HG03103 (cell line): ENCODE results near the gene SEL1L2.
A peak's percentile ranks its signal among the peaks of the same experiment; 100 is the strongest.

Experiments
- ATAC-seq: cut with Tn5 transposase; IDR thresholded peaks from one replicate; pipeline ENCODE4 v1.9.1; 2021; ENCODE audit warnings: low read depth; ENCODE audit not compliant: unreplicated experiment

SEL1L2 gene

DNA sequence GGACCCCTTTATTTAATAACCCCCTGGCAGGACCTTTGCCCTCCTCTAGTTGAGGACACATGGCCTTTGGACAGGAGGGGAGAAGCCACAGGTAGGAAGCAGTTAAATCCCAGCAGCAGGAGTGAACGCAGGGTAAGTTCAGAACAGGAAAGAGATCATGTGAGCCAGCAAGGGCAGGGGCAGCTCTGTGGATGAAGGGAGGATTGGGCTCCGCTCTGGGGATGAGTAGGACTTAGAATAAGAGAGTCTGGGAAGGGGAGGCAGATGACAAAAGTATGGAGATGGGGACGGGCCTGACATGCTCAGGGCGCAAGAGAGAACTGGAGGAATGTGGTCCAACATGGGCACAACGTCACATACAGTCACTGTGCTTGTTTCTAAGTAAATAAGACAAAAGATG is 116.6 kb downstream of the SEL1L2 start:
- no peak for ATAC-seq

DNA sequence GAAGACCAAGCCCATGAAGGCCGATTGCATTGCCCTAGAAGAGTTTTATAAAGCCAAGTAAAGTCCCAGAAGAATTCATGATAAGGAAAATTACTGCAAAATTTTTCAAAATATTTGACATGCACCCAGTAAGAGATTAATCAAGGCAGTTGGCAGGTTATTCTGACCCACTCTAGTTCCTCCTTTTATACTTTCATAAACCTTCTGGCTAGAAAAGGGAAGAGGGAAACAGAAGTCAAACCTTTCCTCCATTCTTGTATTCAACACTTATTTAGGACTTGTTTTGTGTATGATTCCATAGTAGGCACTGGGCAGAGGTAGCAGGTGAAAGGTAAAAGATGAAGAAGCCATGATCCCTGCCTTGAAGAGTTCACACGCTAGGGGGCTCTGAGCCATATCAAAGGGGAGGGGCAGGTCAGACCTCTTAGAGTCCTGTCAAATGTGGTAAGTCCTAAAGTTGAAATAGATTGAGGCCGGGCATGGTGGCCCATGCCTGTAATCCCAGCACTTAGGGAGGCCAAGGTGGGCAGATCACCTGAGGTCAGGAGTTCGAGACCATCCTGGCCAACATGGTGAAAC is 120.2 kb downstream of the SEL1L2 start:
- ATAC-seq: no peak

DNA sequence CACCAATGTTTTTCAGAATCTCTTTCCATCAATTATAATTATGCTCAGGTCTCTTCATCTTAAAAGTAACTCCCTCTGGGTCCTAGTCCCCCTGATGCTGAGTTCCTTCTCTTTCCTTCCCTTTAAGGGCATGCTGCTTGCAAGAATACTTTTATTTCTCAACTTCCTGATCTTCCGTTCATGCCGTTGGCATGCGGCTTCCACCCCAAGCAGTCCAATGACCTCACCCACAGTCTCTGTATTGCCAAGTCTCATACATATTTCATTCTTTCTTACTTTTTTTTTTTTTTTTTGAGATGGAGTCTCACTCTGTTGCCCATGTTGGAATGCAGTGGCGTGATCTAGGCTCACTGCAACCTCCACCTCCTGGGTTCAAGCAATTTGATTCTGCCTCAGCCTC is 122.1 kb downstream of the SEL1L2 start:
- ATAC-seq: no peak

DNA sequence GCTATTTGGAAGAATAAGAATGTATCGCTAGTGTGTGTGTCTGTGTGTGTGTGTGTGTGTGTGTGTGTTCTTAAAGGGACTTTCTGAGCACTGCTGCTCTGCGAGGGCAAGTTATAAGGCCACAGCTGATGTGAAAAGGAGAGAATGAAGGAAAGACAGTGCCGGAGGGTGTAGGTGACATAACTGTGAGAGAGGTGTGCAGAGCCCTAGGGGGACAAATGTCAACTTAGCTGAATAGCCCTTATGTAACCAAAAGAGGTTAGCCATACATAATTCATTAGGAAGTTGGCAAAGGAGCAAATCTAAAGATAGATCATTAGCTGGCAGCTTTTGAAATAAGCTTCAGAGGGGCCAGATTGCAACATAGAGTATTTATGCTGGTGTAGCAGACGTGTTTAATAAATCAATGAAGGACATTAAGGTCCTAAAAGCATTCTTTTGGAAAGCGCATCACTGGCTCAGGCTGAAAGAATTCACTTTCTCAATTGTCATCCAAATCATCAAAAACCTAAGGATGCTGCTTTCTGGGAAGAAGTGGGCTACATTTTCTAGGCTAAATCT is 124.5 kb downstream of the SEL1L2 start:
- no peak for ATAC-seq

DNA sequence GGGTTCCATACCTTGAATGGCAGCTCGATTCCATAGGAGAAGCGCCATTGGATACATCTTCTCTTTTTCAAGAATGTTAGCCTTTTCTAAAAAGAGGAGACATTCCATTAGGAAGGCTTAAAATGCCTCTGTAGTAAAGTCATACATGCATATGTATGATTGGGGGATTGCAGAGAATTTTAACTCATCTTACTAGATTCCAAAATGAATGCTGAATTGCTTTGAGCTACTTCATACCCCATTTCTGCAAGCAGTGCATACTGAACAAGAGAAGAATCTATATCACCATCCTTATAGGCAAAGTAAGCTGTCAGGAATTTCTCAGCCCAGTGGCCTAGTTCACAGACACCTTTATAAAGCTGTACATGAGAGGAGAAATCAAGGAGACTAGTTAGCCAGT is 125.3 kb downstream of the SEL1L2 start:
- ATAC-seq: no peak

DNA sequence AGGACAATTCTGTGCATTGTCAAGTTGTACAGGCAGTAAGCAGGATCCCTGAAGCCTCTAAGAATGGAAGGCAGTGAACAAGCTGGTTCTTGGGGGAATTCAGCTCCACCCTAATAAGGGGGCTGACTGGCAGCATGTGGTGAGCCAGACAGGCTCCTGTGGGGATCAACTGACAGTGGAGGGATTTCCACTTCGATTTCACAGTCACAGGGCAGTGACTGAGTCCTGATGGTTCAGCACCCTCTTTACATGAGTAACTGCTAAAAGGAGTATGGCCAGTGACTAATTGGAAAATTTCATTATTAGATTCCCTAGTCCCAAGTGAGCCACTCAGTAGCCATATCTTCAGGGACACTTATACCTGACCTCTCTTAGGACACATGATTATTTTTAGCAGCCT is 127.2 kb downstream of the SEL1L2 start:
- no peak for ATAC-seq

DNA sequence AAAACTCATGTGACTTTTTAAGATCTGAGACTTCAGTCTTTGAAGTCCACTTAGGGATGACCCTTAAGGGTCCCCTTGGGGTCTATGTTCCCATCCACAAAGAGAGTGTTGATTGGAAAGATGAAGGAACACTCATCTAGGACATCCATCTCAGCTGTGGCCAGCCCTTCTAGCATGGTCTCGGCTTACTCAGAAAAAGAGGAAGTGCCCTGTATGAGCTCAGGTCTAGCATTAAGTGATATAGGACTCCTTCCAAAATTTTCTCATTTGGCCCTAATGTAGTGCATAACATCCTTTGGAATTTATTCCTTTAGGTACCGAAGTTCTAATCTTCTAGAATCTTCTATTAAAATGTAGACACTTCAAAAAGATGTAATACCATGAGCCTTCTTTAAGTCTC is 128.2 kb downstream of the SEL1L2 start:
- no peak for ATAC-seq

DNA sequence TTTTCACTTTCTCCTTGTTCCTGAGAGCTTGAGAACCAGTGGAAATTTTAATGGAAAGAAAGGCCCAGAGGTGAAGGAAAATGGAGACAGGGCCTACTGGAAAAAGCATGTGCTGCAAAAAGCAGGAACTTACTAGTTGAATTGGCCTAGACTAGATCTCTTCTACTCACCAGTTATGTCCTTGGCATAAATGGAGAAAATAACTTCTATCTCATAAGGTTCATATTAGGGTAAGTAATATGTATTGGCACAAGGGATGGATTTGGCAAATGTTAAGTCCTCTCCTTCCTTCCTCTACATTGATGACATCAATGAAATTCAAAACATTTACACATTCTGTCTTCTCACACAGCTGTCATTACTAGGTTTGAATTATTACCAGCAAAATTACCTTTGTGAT is 131.5 kb downstream of the SEL1L2 start:
- no peak for ATAC-seq

DNA sequence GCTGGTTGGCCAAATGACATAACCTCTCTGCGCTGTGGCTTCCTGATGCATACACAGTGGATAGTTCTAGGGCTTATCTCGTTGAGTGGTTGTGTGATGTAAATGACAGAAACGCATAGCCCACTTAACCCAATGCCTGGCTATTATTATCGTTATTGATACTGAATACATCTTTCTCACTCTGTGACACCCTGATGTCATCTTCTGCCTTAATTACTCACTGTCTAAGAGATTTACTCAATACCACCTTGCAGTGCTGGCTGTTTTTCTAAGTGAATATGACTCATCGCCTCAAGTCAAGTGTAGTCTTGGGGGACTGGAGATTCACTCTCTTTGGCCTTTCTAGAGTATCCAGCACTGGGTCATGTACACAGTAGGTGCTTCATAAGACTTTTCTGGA is 132.0 kb downstream of the SEL1L2 start:
- ATAC-seq: no peak

DNA sequence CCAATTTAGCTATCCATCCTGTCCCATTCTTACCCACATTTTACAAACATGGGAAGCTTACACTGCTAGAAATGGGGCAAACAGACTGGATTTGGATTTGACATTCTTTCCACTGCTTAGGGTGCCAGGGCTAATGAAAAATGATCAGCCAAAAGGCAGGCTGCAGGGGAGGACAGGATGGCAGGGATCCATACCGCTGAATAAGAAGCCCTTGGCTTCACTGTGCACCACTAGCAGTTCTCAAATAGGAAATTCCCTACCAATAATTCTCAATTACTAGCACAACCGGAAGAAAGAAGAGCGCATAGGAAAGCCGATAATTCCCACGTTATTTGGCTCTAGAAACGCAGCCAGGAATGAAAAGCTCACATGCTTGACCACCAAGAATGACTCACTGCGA is 132.5 kb downstream of the SEL1L2 start:
- no peak for ATAC-seq

DNA sequence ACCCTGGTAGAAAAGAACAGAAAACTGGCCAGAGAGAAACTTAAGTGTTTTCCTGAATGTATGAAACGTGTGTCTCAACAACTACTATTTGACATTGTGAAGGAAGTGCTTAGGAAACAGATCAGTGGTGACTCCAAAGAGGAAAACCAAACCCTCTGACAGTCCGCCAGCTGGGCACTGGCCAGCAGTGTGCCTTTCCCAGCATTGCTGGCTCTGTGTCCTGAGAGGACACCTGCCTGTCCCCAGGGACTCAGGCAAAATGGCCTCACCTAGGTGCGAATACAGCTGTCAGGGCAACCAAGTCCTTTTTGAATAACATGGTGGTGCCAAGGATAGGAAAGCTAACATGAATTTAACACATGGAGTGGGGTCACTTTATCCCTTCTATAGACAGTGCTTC is 133.1 kb downstream of the SEL1L2 start:
- no peak for ATAC-seq

DNA sequence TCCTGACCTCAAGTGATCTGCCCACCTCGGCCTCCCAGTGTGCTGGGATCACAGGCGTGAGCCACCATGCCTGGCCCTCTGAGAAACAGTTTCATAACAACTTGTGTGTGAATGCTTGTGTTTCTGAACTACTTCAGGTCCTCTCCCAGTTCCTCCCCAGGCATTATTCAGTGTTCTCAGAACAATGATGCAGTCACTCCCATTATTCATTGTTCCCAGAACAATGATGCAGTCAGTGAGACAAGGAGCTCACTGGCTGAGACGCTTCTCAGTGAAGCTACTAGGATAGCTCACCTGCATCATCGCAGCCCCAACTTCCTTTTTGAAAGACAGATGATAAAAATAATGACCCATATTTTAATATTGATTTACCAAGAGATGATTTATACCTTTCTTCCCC is 134.1 kb downstream of the SEL1L2 start:
- no peak for ATAC-seq

DNA sequence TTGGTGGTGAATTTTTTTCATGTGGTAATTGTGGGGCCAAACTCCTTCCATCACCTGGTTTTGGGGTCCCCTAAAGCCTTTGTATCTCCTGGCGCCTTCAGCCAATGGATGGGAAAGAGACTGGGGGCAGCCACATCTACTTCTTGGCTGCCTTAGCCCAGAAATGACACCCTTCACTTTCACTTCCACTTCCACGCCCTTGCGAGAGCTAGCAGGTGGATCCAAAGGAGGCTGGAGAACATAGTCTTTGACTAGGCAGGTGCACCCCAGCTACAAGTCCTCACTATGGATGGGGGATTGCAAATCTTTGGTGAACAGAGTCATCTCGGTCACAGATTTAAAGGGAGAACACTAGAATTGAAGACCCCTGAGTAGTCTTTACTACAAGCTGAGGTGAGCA is 134.8 kb downstream of the SEL1L2 start:
- ATAC-seq: peak; percentile 65

DNA sequence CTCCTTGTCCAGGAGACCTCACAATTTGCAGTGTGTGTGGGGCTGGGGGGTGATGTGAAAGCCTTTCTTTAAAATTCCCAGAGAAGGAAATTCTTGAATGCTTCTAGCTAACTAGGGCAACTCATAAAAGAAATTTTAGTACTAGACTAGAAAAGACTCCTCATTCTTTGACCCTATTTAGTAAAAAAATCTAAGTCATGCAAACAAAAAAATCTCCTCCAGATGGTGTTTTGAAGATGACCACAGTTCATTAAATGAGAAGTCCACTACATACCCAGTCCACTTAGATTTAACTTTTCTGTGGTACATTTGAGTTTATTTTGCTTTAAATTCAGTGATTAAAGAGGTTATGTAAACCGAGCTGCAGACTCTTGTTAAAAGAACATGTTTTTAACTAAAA is 138.1 kb downstream of the SEL1L2 start:
- ATAC-seq: no peak

DNA sequence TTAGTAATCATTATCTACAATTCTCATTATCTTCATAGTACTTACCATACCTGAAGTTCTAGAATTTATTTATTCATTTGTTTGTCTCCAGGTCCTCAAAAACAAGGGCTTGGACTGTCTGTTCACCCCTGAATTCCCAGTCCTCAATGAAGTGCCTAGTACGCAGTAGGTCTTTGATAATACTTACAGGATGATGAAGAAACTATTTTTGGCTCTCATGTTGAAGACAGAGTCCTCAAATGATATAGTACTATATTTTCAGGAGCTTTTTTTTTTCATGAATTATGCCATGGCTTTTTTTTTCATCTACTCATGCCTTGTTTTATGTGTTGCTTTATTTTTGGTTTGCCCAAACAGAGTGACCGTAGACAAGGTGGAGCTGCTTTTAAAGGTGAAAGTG is 139.1 kb downstream of the SEL1L2 start:
- ATAC-seq: no peak

DNA sequence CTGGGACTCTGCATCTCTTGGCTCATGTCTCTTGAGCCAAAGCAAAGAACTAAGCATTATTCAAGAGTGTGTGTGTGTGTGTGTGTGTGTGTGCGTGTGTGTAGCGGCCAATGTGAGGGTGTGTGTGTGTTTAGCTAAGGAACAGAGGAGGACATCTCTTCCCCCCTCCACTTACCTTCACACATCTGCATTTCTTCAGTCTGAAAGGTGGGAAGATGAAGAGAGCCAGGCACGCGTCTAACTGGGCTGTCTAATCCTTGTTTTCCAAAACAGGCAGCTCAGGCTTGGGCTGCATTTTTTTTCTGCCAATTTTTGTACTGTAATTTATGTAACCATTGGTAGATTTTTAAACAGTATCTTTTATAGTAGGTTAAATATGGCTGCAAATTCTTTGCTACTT is 146.1 kb downstream of the SEL1L2 start:
- ATAC-seq: no peak

DNA sequence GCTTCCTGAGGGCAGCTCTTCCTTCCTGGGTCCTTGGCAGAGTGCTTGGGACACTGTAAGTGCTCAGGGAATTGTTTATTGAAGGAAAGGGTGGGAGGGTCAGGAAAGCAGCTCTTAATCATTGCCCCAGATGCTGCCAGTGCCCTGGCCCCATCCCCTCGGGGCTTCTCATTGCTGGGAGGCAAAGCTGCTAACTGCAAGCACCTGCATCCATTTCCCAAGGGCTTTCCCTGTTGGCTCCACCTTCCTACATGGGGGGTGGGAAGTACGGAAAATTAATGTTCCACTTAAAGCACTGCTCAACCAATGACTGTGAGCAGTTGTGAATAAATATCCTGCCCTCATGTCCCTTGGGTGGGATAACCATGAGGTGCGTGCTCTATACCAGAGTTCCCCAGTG is 149.2 kb downstream of the SEL1L2 start:
- ATAC-seq: no peak

DNA sequence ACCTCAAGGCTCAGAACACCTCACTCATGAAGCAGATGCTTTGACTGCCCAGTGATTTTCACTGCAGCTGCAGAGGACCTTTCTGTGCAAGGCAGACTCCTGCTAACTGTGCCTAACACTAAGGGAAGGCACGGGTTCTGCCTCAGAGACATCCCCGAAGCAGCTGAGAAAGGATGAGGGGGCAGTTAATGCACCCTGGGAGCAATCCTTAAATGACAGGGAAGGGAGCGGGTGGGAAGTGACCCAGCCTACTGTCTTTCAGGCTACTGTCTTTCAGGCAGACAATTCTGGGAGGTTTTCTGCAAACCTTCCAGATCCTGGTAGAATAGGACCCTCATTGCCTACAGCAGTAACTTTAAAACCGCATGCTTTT is 150.3 kb downstream of the SEL1L2 start:
- no peak for ATAC-seq

DNA sequence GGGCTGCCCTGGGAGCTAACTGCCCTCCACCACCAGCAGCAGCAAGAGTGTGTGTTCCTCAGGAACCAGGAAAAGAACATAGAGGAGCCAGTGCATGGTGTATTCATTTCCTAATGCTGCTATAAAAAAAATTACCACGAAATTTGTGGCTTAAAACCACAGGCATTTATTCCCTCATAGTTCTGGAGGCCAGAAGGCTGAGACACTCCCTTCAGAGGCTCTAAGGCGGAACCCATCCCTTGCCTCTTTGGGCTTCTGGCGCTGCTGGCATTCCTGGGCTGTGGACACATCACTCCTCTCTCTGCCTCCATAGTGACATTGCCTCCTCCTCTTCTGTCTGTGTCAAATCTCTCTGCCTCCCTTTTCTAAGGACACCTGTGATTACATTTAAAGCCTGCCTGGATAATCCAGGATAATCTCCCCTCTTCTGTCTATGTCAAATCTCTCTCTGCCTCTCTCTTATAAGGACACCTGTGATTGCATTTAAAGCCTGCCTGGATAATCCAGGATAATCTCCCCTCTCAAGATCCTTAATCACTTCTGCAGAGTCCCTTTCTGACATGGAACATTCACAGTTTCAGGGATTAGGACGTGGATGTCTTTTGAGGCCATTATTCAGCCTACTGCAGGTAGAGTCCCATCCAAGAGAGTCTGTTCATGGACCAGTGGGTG is 150.9 kb downstream of the SEL1L2 start:
- ATAC-seq: no peak

DNA sequence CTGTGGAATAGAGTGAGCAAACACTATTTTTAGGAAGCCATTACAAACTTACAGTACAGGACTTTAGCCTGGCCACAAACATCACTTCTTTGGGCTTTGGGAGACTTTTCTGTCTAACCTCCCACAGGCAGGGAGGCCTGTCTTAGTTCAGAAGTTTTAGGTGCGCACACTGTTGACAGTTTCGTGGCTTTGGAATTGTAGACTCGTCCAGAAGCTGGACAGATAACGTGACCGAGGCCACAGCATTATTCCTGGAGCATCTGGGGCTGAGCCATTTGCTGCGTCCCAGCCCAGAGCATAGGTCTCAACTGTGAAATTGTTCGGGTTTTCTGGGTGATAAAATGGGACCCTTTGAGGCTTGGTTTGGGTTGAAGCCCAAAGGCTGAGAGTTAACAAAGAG is 151.8 kb downstream of the SEL1L2 start:
- no peak for ATAC-seq

DNA sequence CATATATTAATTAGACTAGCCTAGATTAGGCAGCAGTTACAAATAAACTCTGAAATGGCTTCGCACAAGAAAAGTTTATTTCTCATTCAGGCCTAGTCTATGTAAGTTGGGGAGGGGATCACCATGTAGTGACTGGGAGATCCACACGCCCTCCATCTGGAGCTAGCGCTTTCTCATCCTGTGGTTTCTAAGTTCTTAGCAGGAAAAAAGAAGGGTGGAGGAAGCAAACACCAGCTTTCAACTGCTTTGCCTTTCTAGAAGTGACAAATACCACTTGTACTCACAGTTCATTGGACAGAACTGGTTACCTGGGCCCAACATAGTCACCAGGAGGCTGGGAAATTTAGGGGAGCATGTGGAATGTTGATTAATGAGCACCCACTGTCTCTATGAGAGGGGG is 158.9 kb downstream of the SEL1L2 start:
- no peak for ATAC-seq

DNA sequence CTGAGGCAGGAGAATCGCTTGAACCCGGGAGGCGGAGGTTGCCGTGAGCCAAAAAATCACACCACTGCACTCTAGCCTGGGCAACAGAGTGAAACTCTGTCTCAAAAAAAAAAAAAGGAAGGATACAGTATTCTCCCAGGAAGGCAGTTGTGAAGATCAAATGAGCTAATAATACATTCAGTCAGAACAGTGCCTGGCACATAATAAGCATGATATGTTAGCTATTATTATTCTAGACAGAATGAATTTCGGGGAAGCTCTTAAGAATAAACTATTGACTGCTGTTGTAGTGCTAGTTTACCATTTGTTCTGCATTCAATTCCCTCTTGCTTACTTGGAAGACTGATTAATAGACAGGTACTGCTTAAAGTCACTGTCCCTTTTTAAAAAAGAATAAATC is 164.9 kb downstream of the SEL1L2 start:
- ATAC-seq: no peak

DNA sequence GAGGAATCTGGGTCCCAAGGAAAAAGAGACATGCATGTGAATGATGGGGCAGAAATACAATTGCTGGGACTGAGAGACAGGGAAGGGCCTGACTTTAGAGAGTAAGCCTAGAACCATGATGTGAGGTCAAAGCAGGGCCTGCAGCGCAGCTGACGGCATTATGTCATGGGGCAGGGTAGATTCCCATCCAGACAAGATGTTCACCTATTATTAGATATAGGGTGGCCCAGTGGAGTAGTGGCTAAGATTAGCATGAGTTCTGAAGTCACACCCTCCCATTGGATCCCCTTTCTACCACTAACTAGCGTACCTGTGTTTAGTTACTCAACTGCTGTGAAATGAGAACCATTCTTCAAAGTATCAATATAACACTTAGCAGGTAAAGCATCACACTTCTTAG is 166.0 kb downstream of the SEL1L2 start:
- no peak for ATAC-seq
